Kidney (tissue), 14 donors: ENCODE data around the gene DSCAML1. TPM values are rescaled to one million over a fixed set of nuclear protein-coding genes. Genes with fewer than 3 reads are reported as not detected.

Experiments used
- DNase-seq, 5 donors: peaks; one replicate each; pipeline ENCODE4 v3.0.0-alpha.2; 2013 to 2020
- FAIRE-seq: peaks from 2 replicates; lab custom pipeline; 2012; peaks lifted over from hg19 to GRCh38; lab: Jason Lieb, UNC
- H3K27ac ChIP-seq, 2 donors: one replicate each; pipeline ENCODE4 v1.7.0; 2013; ENCODE audit warnings: low read depth in 2 of 2, low read length in 2 of 2, inconsistent platforms in 1 of 2
- H3K27me3 ChIP-seq: one replicate; pipeline ENCODE4 v1.7.1; 2013; ENCODE audit warnings: low read length, inconsistent platforms; ENCODE audit not compliant: control insufficient read depth, insufficient read depth
- H3K36me3 ChIP-seq, 3 donors: one replicate each; pipeline versions ENCODE4 v1.7.0 to v1.7.1; 2013; ENCODE audit warnings: low read length in 3 of 3, control low read depth in 1 of 3, inconsistent platforms in 1 of 3; ENCODE audit not compliant: insufficient read depth in 3 of 3, control insufficient read depth in 2 of 3
- H3K4me1 ChIP-seq, 3 donors: one replicate each; pipeline versions ENCODE4 v1.7.0 to v1.7.1; 2013; ENCODE audit warnings: low read length in 3 of 3, inconsistent platforms in 1 of 3, low read depth in 1 of 3; ENCODE audit not compliant: control insufficient read depth in 2 of 3, insufficient read depth in 2 of 3
- H3K4me3 ChIP-seq, 3 donors: one replicate each; pipeline versions ENCODE4 v1.7.0 to v1.8.1; 2013; ENCODE audit warnings: low read length in 3 of 3, control low read depth in 1 of 3, inconsistent platforms in 1 of 3
- H3K9ac ChIP-seq, 3 donors: one replicate each; pipeline versions ENCODE4 v1.7.0 to v1.7.1; 2013; ENCODE audit warnings: low read length in 3 of 3, control low read depth in 1 of 3, inconsistent platforms in 1 of 3
- H3K9me3 ChIP-seq, 3 donors: one replicate each; pipeline versions ENCODE4 v1.7.0 to v1.7.1; 2013; ENCODE audit warnings: low read length in 3 of 3, control low read depth in 1 of 3, inconsistent platforms in 1 of 3; ENCODE audit not compliant: control insufficient read depth in 2 of 3, insufficient read depth in 1 of 3
- CTCF ChIP-seq: IDR thresholded peaks from 3 replicates; pipeline ENCODE4 v1.5.1; 2012; ENCODE audit warnings: mild to moderate bottlenecking, moderate library complexity, borderline replicate concordance; ENCODE audit not compliant: insufficient read depth; ENCODE audit errors: extremely low read depth
- intact Hi-C: fragments of 100-400 bp; cut with DNase I; formaldehyde crosslinking; loops from one replicate; pipeline ENCODE4 v1.11.1; 2022
- polyA plus RNA-seq: library from polyadenylated mRNA; stranded (reverse); fragments of 350-450 nt; fragmentation: Illumina TruSeq; extraction: RNeasy Lipid Tissue Mini Kit (QIAGEN cat#74804); gene quantifications from one replicate; pipeline ENCODE4 v1.2.3, GENCODE V29; 2014; ENCODE audit warnings: low read depth, low replicate concordance; ENCODE audit not compliant: insufficient read depth
- total RNA-seq: library from RNA; stranded (reverse); fragmentation: NEBNext Ultra II Directional; extraction: Animal tissue kit (Norgen Biotek cat#: 25700); gene quantifications from one replicate; pipeline ENCODE4 v1.2.1, GENCODE V29; 2021
- donor health status: control.
- donor health status: control.
- donor health status: control.
- donor health status: control.
- donor health status: control.
- donor health status: DM: yes; HTN: yes; CAD: no.
- donor health status: Normal renal cell carcinoma (clear cell type).

The DSCAML1 gene
- total and polyA plus RNA-seq, 2 donors from 2014 or later: 0.95 to 17.3 TPM

DNA sequence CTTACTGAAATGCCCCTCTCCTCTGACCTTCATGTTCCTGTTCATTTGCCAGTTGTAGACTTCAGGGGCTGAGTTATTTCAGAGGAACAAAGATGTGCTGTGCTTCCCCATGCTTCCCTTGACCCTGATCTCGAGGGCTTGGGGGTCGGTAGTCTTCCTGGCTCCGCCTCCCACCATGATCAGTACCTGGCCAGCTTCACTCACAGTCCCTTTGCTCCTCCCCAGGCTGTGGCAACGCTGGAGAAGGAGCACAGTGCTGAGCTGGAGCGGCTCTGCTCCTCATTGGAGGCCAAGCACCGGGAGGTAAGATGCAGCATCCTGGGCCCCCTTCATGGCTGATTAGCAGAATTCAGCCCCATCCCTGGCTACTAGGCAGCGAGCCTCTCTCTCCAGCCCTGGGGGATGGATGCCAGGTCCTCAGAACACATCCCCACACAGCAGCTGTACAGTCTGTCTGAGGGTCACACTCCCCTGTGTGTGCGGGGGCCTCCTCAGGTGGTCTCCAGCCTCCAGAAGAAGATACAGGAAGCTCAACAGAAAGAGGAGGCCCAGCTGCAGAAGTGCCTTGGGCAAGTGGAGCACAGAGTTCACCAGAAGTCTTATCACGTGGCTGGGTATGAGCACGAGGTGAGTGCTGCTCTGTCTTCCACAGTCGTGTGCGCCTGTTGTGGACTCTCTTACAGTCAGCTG lies 404.9 kb downstream of the DSCAML1 start:
- intact Hi-C loops: no loop called here
- no peak overlapping the region for H3K9ac ChIP-seq
- TF ChIP-seq CTCF: no peak
- H3K27me3 ChIP-seq: no peaks in the 10 kb centered on the region
- H3K36me3 ChIP-seq: peaks cover 2 to 42% (median 30%) of the 10 kb centered on the region in 3 donors
- no peaks in the 10 kb centered on the region for H3K9me3 ChIP-seq
- no peak overlapping the region for H3K27ac ChIP-seq
- FAIRE-seq (no peak), DNase-seq (no peak)
- H3K4me3 ChIP-seq: no peak overlapping the region
- no peaks in the 10 kb centered on the region for H3K4me1 ChIP-seq

- no peaks in the 10 kb centered on the region for H3K4me1 ChIP-seq
- DNase-seq: no peak
- no peak overlapping the region for H3K27ac ChIP-seq
- intact Hi-C loops: no loop called here
- no peaks in the 10 kb centered on the region for H3K27me3 ChIP-seq
- no peak for TF ChIP-seq CTCF
- H3K36me3 ChIP-seq: peaks cover 2 to 39% (median 22%) of the 10 kb centered on the region in 3 donors
- H3K4me3 ChIP-seq: no peak overlapping the region
- H3K9me3 ChIP-seq: no peaks in the 10 kb centered on the region
- no peak for FAIRE-seq
- no peak overlapping the region for H3K9ac ChIP-seq
Measured at GRCh38 chr11:117391181-117391580, 405.8 kb downstream of the DSCAML1 start.

- H3K27ac ChIP-seq: no peak overlapping the region
- TF ChIP-seq CTCF: no peak
- H3K4me1 ChIP-seq: no peaks in the 10 kb centered on the region
- H3K36me3 ChIP-seq: peaks cover 2 to 39% (median 23%) of the 10 kb centered on the region in 3 donors
- intact Hi-C loops: no loop called here
- no peak for DNase-seq
- H3K4me3 ChIP-seq: no peak overlapping the region
- H3K9ac ChIP-seq: no peak overlapping the region
- H3K9me3 ChIP-seq: no peaks in the 10 kb centered on the region
- H3K27me3 ChIP-seq: no peaks in the 10 kb centered on the region
- FAIRE-seq: no peak
Measured at GRCh38 chr11:117390743-117391142, 406.3 kb downstream of the DSCAML1 start.
